Transverse colon (tissue), 4 donors: ENCODE results near the gene CHST15.

ENCODE experiments used
- CTCF ChIP-seq, 5 experiments: fragments of 200-600 bp in 3 of 5; fragments of 450-650 bp in 2 of 5; sonication (generic) in 3 of 5; IDR thresholded peaks; 1 replicate in 2 of 5; 2 replicates in 3 of 5; pipeline ENCODE4 v1.5.1; 2016 to 2017; ENCODE audit warnings: antibody characterized with exemption in 5 of 5, inconsistent platforms in 3 of 5, mild to moderate bottlenecking in 2 of 5, moderate library complexity in 1 of 5
- EP300 ChIP-seq: sonication (generic); formaldehyde crosslinking; IDR thresholded peaks from one replicate; pipeline ENCODE4 v1.6.1; 2017; ENCODE audit warnings: antibody characterized with exemption, low read depth
- POLR2A ChIP-seq: fragments of 450-650 bp; IDR thresholded peaks from one replicate; pipeline ENCODE4 v1.6.1; 2016; ENCODE audit warnings: antibody characterized with exemption, mild to moderate bottlenecking, moderate library complexity
- POLR2AphosphoS5 ChIP-seq, 3 donors: sonication (generic); formaldehyde crosslinking; IDR thresholded peaks; one replicate each; pipeline ENCODE4 v1.6.1; 2016; ENCODE audit warnings: antibody characterized with exemption in 3 of 3

GRCh38 chr10:124012991-124013390 is 80.4 kb downstream of the CHST15 start:
- no peak for TF ChIP-seq POLR2AphosphoS5 (IDR thresholded peaks at IDR 0.05)
- no peak for TF ChIP-seq CTCF (IDR thresholded peaks at IDR 0.05)
- TF ChIP-seq EP300, result no peak
- TF ChIP-seq POLR2A, result no peak
